SK-N-SH treated with all-trans-retinoic acid at 6 μM for 48 hours (cell line): ENCODE data around the gene IFT81.

Experiments used
- OSR1 ChIP-seq: fragments of 250-450 bp; sonication (Bioruptor Pico); IDR thresholded peaks from 2 replicates; pipeline ENCODE4 v1.8.0; 2022; ENCODE audit warnings: moderate library complexity, mild to moderate bottlenecking, inconsistent platforms
- SNAI2 ChIP-seq: fragments of 250-450 bp; sonication (Bioruptor Pico); IDR thresholded peaks from 2 replicates; pipeline ENCODE4 v1.5.0; 2020; ENCODE audit warnings: mild to moderate bottlenecking, moderate library complexity
- ZNF70 ChIP-seq: fragments of 450-650 bp; formaldehyde crosslinking; IDR thresholded peaks from 2 replicates; pipeline ENCODE4 v1.5.0; 2020; ENCODE audit warnings: mild to moderate bottlenecking, moderate library complexity
- TF ChIP-seq, protein P1 (sequence below): fragments of 250-450 bp; sonication (Bioruptor Pico); IDR thresholded peaks from 2 replicates; pipeline ENCODE4 v1.5.1; 2021; ENCODE audit warnings: mild to moderate bottlenecking, moderate library complexity

- TF ChIP-seq ZNF70 (CRISPR knock-in tag) (no peak), SNAI2 (no peak), OSR1 (CRISPR knock-in tag) (no peak)
- TF ChIP-seq, protein P1, sequence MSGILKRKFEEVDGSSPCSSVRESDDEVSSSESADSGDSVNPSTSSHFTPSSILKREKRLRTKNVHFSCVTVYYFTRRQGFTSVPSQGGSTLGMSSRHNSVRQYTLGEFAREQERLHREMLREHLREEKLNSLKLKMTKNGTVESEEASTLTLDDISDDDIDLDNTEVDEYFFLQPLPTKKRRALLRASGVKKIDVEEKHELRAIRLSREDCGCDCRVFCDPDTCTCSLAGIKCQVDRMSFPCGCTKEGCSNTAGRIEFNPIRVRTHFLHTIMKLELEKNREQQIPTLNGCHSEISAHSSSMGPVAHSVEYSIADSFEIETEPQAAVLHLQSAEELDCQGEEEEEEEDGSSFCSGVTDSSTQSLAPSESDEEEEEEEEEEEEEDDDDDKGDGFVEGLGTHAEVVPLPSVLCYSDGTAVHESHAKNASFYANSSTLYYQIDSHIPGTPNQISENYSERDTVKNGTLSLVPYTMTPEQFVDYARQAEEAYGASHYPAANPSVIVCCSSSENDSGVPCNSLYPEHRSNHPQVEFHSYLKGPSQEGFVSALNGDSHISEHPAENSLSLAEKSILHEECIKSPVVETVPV, result no peak
These were observed 100.5 kb downstream of the IFT81 start for GRCh38 chr12:110224379-110225304.
